ENCODE results near the gene NDFIP2.

The NDFIP2 gene

GRCh38 chr13:79503473-79504017, 22.6 kb downstream of the NDFIP2 start:
- TF ChIP-seq FOXP2 (optimal IDR thresholded peaks at IDR 0.05; ENCODE audit: control extremely low read depth, extremely low read length, insufficient read depth): no peak
- no peak for TF ChIP-seq EZH2 (IDR thresholded peaks at IDR 0.05)
- no peak for TF ChIP-seq POLR2AphosphoS5 (IDR thresholded peaks at IDR 0.05; ENCODE audit: borderline replicate concordance, low read depth, low read length)
- Histone ChIP-seq H3K27ac (no peak overlapping the region), H3K4me3 (no peak overlapping the region), H3K9ac (ENCODE audit: insufficient read length) (no peak overlapping the region), H3K36me3 (ENCODE audit: insufficient read depth, low read length) (0 out of 2 replicates have a peak, but pooled peaks cover 3% of the 10 kb centered on the region), H3K9me3 (ENCODE audit: low read depth, low read length) (no peaks in the 10 kb centered on the region)
- no peak for DNase-seq (ENCODE audit: low read depth, low spot score)

DNA sequence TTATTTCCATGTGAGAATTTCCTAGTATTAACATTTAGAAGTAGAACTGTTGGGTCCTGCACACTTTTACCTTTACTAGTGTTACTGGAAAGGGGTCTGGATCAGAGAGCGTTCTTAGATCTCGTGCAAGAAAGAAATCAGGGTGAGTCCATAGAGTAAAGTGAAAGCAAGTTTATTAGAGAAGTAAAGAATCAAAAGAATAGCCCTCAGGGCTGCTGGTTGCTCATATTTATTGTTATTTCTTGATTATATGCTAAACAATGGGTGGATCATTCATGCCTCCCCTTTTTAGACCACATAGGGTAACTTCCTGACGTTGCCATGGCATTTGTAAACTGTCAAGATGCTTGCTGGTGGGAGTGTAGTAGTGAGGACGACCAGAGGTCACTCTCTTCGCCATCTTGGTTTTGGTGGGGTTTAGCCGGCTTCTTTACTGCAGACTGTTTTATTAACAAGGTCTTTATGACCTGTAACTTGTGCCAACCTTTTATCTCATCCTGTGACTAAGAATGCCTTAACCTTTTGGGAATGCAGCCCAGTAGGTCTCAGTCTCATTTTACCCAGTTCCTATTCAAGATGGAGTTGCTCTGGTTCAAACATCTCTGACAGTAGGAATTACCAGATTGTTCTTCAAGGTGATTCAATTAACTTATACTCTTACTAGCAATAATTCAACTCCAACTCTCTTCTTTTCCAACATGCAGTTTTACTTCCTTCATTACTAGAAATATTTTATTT, 27.4 kb downstream of the NDFIP2 start:
- no peaks in the 10 kb centered on the region for H3K36me3 ChIP-seq (ENCODE audit: insufficient read depth, low read length)
- no peak overlapping the region for H3K27ac ChIP-seq
- no peak overlapping the region for H3K4me3 ChIP-seq
- no peak for DNase-seq (ENCODE audit: low read depth, low spot score)
- H3K9ac ChIP-seq (ENCODE audit: insufficient read length): no peak overlapping the region
- no peaks in the 10 kb centered on the region for H3K9me3 ChIP-seq (ENCODE audit: low read depth, low read length)
- no peak for TF ChIP-seq FOXP2 (optimal IDR thresholded peaks at IDR 0.05; ENCODE audit: control extremely low read depth, extremely low read length, insufficient read depth)
- TF ChIP-seq EZH2 (IDR thresholded peaks at IDR 0.05): no peak
- no peak for TF ChIP-seq POLR2AphosphoS5 (IDR thresholded peaks at IDR 0.05; ENCODE audit: borderline replicate concordance, low read depth, low read length)

DNA sequence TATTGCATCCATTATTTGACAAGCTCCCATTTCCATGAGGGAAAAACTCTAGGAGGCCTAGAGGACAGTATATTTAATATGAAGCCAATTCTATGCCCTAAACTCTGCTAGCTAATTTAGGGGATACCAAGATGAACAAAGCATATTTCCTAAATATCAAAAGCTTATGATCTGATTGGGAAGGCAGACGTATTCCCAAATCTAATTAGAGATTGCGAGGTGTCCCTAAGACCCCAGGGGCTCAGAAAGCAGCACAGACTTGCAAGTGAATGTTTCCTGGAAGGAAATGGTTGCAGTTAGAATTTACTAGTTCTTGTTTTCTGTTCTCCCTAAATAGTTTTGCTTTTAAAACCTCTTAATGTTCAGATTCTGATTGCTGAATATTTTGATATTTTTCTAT, 30.7 kb downstream of the NDFIP2 start:
- no peak for TF ChIP-seq FOXP2 (optimal IDR thresholded peaks at IDR 0.05; ENCODE audit: control extremely low read depth, extremely low read length, insufficient read depth)
- no peak for TF ChIP-seq POLR2AphosphoS5 (IDR thresholded peaks at IDR 0.05; ENCODE audit: borderline replicate concordance, low read depth, low read length)
- no peak for TF ChIP-seq EZH2 (IDR thresholded peaks at IDR 0.05)
- Histone ChIP-seq H3K9me3 (ENCODE audit: low read depth, low read length) (no peaks in the 10 kb centered on the region), H3K4me3 (no peak overlapping the region), H3K27ac (no peak overlapping the region), H3K36me3 (ENCODE audit: insufficient read depth, low read length) (no peaks in the 10 kb centered on the region), H3K9ac (ENCODE audit: insufficient read length) (no peak overlapping the region)
- no peak for DNase-seq (ENCODE audit: low read depth, low spot score)

- TF ChIP-seq FOXP2 (optimal IDR thresholded peaks at IDR 0.05; ENCODE audit: control extremely low read depth, extremely low read length, insufficient read depth) (no peak), EZH2 (IDR thresholded peaks at IDR 0.05) (no peak), POLR2AphosphoS5 (IDR thresholded peaks at IDR 0.05; ENCODE audit: borderline replicate concordance, low read depth, low read length) (no peak)
- H3K4me3 ChIP-seq: no peak overlapping the region
- no peaks in the 10 kb centered on the region for H3K36me3 ChIP-seq (ENCODE audit: insufficient read depth, low read length)
- no peaks in the 10 kb centered on the region for H3K9me3 ChIP-seq (ENCODE audit: low read depth, low read length)
- DNase-seq (ENCODE audit: low read depth, low spot score): no peak
- H3K9ac ChIP-seq (ENCODE audit: insufficient read length): no peak overlapping the region
- no peak overlapping the region for H3K27ac ChIP-seq
These were observed 32.0 kb downstream of the NDFIP2 start for GRCh38 chr13:79512950-79513349.

DNA sequence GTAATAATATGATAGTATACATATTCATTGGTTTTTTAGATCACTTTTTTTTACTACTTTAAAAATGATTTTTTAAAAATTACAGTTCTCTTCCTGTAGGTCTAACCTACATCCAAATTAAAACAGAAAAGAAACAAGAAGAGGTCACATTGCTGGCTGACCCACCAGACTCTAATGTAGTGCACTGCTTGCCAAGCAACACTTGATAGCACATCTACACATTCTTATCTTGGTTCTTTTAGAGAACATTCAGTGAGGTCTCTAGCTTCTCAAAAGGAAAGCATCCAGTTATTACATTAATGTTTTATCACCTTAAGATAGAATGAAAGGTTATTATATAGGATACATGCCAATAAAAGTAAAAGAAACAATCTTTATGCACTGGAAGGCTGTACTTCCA, 35.6 kb downstream of the NDFIP2 start:
- TF ChIP-seq EZH2 (IDR thresholded peaks at IDR 0.05) (no peak), POLR2AphosphoS5 (IDR thresholded peaks at IDR 0.05; ENCODE audit: borderline replicate concordance, low read depth, low read length) (no peak), FOXP2 (optimal IDR thresholded peaks at IDR 0.05; ENCODE audit: control extremely low read depth, extremely low read length, insufficient read depth) (no peak)
- Histone ChIP-seq H3K4me3 (no peak overlapping the region), H3K9ac (ENCODE audit: insufficient read length) (no peak overlapping the region), H3K9me3 (ENCODE audit: low read depth, low read length) (no peaks in the 10 kb centered on the region), H3K36me3 (ENCODE audit: insufficient read depth, low read length) (peaks cover 6% of the 10 kb centered on the region; the same call in 1 of the 2 replicates), H3K27ac (no peak overlapping the region)
- DNase-seq (ENCODE audit: low read depth, low spot score): no peak

GRCh38 chr13:79519255-79519654, 38.3 kb downstream of the NDFIP2 start:
- Histone ChIP-seq H3K9ac (ENCODE audit: insufficient read length) (no peak overlapping the region), H3K27ac (no peak overlapping the region), H3K4me3 (no peak overlapping the region), H3K36me3 (ENCODE audit: insufficient read depth, low read length) (peaks cover 23% of the 10 kb centered on the region), H3K9me3 (ENCODE audit: low read depth, low read length) (no peaks in the 10 kb centered on the region)
- no peak for DNase-seq (ENCODE audit: low read depth, low spot score)
- no peak for TF ChIP-seq FOXP2 (optimal IDR thresholded peaks at IDR 0.05; ENCODE audit: control extremely low read depth, extremely low read length, insufficient read depth)
- no peak for TF ChIP-seq POLR2AphosphoS5 (IDR thresholded peaks at IDR 0.05; ENCODE audit: borderline replicate concordance, low read depth, low read length)
- no peak for TF ChIP-seq EZH2 (IDR thresholded peaks at IDR 0.05)

DNA sequence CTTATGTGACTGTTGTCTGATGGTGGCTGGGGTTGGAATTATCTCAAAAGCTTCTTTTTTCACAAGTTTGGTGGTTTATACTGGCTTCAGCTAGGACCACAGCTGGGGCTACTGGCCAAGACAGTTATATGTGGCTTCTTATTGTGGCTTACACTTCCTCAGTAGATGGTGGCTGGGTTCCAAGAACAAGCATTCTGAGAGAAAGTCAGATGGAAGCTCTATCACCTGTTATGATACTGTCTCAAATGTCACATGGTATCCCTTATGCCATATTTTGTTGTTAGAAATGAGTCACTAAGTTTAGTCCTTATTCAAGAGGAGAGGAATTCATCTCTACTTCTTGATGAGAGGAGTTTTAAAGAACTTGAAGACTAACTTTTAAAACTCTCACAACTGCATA, 41.6 kb downstream of the NDFIP2 start:
- Histone ChIP-seq H3K4me3 (no peak overlapping the region), H3K27ac (no peak overlapping the region), H3K9me3 (ENCODE audit: low read depth, low read length) (no peaks in the 10 kb centered on the region), H3K9ac (ENCODE audit: insufficient read length) (no peak overlapping the region), H3K36me3 (ENCODE audit: insufficient read depth, low read length) (peaks cover 41% of the 10 kb centered on the region)
- TF ChIP-seq POLR2AphosphoS5 (IDR thresholded peaks at IDR 0.05; ENCODE audit: borderline replicate concordance, low read depth, low read length) (no peak), FOXP2 (optimal IDR thresholded peaks at IDR 0.05; ENCODE audit: control extremely low read depth, extremely low read length, insufficient read depth) (no peak), EZH2 (IDR thresholded peaks at IDR 0.05) (no peak)
- no peak for DNase-seq (ENCODE audit: low read depth, low spot score)

GRCh38 chr13:79525064-79525857, 44.3 kb downstream of the NDFIP2 start:
- Histone ChIP-seq H3K27ac (no peak overlapping the region), H3K9ac (ENCODE audit: insufficient read length) (no peak overlapping the region), H3K9me3 (ENCODE audit: low read depth, low read length) (no peaks in the 10 kb centered on the region), H3K36me3 (ENCODE audit: insufficient read depth, low read length) (peaks cover 41% of the 10 kb centered on the region), H3K4me3 (no peak overlapping the region)
- DNase-seq (ENCODE audit: low read depth, low spot score): no peak
- no peak for TF ChIP-seq EZH2 (IDR thresholded peaks at IDR 0.05)
- no peak for TF ChIP-seq POLR2AphosphoS5 (IDR thresholded peaks at IDR 0.05; ENCODE audit: borderline replicate concordance, low read depth, low read length)
- TF ChIP-seq FOXP2 (optimal IDR thresholded peaks at IDR 0.05; ENCODE audit: control extremely low read depth, extremely low read length, insufficient read depth): no peak

Data from SK-N-MC (cell line).